GM19238 (cell line): Measurements from ENCODE around the gene SLC35G6.
"Not testable (repeated sequence)": the region's sequence is repeated elsewhere in the genome, so short reads cannot be mapped to it uniquely, and the experiment has no call there.

Source experiments
- DNase-seq: peaks from one replicate; pipeline ENCODE4 v3.0.0; 2011; ENCODE audit warnings: low spot score; ENCODE audit not compliant: insufficient read length

The SLC35G6 gene

DNA sequence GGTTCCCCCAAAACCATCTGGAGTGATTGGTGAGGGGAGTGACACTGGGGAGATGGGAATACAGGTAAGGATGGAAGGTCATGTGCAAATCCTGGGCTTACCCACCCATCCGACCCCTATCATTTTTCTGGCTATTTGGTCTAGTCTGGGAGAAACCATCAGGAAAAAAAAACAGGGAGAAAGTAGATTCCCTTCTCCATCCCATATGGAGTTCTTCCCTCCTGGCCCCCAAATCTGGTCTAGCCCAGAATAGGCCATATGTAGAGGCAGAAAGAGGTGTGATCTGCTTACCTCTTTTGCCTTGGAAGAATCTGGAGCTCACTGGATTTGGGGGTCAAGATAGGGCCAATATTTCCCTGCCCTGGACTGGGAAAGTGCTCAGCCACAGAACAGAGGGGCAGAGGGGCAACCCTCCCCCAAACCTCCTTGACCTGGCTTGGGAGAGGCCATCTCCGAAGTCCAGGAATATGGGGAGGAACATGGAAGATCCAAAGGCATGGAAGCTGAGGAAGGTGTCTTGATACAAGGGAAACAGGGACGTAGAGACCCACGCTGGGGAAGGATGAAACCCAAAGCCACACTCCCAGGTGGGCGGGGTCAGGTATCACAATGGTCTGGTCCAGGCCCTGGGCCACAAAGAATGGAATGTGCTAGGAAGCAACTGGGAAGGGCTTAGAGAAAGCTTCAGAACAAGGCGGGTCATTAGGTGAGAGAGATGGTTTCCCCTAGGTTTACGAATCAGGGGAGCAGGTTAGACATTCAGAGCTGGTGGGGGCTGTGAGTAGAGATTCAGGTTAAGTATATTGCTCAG lies 20.2 kb upstream of the SLC35G6 start:
- no peak for DNase-seq

DNA sequence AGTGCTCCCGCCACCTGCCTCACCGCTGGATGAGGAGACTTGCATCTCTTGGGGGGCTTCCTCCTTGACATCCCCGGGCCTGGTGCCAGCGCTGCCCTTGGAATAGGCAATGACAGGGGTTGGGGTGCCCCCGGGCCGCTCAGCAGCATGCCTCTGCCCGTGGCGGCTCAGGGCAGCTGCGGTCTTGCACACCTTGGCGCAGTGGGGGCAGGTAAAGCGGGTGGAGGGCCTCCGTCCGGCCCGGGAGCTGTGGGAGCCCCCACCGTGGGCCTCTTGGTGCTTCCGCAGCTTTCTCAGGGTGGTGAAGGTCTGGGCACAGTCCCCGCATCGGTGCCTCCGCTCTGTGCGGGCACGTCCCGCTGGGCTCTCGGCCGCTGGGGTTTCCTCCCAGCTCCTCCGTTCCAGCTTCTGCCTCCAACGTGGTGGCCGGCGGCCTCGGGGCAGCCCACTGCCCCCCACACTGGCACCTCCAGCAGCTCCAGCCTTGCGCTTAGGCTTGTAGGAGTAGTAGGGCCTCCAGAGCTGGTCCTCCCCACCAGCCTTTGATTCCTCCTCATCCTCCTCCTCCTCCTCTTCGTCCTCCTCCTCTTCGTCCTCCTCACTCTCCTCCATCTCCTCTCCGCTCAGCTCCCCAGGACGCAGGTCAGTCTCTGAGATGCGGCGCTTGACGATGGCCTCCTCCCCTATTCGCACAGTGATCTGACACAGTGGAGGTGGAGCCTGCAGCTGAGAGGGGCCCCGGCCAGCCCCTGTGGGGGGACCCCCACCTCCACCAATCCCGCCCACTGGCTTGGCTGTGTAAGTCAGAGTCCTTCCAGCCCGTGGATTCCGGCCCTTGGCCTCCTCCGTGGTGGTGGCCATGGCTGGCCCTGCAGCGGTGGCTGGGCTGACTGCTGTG lies 18.5 kb upstream of the SLC35G6 start:
- DNase-seq, result no peak

DNA sequence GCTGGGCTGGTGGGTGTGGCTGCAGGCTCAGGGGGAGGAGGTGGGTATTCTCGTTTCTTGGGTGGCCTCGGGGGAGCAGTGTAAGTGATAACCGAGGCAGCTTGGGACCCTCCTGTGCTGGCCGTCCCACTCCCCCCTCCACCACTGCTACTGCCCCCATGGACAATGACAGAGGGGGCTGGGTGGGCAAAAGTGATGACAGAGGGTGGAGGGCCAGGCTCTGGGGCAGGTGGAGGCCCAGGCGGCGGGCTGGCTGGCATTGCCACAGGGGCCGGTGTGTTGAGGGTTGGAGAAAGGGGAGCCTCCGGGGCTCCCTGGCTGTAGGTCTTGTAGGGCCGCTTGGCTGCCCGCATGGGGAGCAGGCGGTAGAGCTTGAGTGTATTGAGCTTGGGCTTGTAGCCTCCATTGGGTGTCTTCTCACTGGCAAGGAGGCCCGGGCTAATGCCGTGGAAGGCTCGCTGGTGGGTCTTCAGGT lies 17.8 kb upstream of the SLC35G6 start:
- no peak for DNase-seq

DNA sequence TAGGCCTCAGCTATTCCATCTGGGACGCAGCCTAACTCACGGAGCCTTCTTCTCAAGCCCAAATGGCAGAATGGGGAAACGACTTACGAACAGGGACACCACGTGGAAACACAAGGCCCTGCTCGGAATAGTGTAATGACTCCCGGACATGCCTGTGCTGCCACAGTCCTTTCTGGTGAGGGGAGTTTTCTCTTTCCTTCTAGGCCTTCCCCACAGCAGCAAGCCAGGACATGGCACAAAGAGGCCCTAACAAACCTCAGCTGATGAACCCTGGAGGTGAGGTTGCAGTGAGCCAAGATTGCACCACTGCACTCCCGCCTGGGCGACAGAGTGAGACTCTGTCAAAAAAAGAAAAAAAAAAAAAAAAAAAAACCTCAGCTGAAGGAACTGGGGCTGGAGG lies 17.2 kb upstream of the SLC35G6 start:
- DNase-seq, result no peak

DNA sequence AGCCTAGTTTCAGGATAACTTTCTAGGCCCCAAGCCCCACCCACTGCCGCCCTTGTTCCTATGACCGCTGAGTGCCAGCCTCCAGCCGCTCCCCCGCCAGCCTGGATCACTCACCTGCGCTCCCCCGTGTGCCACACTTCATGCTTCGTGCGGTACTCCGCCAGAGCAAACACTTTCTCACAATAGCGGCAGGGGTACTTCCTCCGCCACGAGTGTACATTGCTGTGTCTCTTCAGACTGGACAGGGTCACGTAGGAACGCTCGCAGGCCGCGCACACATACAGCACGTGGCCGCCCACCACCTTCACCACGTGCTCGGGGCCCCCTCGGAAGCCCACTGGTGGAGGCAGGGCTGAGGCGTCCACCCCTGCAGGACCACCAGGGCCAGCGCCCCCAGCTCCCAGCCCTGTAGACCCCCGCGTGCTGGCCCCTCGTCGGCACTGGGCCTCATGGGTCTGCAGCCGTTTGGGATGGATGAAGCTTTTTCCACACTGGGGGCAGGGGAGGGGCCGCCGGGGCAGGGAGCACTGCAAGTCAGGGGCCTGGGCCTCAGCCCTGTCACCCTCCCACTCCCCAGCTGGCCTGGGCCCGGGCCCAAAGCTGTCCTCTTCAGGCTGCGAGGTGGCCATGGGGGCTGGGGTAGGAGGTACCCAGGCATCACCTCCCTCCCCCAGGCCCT lies 15.5 kb upstream of the SLC35G6 start:
- no peak for DNase-seq

DNA sequence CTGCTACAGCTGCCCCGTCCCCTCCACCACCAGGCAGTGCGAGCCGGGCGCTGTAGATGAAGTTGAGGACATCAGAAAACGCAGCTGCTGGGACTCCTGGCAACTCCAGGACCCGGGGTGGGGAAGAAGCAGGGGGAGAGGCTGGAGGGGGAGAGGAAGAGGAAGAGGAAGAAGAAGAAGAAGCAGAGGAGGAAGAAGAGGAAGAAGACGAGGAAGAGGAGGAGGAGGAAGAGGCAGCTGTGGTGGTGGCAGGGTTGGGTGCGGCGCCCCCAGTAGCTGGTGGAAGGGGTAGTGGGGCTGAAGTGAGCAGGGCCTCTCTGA lies 15.0 kb upstream of the SLC35G6 start:
- no peak for DNase-seq

DNA sequence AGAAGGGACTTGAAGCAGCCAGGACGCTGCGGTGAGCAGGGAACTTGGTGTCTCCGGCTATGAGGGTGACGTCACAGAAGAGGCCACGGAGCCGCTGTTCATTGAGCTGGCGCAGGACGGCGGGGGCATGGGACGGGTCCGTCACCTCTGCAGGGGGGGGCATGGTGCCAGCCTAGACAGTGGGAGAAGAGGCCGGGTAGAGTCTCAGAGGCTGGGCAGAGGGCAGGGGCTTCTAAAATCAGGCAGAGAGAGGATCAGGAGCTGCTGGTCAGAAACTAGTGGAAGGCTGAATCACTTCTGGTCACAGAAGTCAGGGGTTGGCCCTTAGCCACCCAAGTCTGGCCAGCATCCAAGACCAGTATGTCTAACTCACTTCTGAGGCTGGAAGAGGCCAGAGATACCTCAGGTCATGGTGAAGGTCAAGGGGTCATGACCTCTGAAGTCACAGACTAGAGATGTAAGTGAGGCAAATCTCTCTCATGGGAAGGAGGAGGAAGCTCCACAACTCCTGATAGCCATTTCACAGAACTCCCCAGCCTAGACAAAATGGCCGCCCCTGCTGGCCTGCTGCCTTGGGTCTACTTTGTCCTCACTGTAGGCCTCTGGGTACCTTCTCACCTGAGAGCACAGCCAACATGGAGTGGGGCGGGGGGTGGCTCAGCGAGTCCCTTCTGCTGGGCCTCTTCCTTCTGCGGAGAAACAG lies 14.5 kb upstream of the SLC35G6 start:
- no peak for DNase-seq

DNA sequence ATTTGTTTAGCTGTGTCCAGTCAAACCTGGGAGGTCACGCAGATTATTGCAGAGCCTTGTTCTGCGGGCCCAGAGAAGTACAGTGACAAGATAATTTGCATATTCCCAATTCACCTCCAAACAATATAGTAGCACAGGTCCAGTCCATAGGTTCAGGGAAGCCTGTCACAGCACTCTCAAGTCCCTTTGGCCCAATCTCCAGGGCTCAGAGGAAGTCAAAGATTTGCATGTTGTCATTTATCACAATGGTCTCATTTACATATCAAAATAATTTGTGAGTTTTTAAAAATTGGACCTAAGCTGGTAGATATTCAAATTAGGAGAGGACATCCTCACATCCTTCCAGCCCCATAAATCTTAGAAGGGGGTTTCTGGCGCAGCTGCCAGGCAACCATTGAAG lies 13.7 kb upstream of the SLC35G6 start:
- DNase-seq, result no peak

DNA sequence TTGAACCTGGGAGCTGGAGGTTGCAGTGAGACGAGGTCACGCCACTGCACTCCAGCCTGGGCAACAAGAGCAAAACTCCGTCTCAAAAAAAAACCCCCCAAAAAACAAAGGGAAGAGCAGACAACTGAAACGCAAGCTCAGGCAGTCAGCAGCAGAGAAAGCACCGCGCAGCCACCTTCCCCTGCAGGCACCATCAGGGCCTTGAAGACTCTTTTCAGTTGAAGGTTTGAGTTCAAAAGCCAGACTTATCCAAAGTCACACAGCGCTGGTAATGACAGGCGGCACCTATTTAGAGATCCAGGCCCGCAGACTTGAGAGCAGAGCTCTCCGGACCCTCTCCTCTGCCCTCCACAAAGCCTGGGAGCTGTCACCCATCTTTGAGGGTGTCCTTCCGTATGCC lies 13.0 kb upstream of the SLC35G6 start:
- DNase-seq, result no peak

DNA sequence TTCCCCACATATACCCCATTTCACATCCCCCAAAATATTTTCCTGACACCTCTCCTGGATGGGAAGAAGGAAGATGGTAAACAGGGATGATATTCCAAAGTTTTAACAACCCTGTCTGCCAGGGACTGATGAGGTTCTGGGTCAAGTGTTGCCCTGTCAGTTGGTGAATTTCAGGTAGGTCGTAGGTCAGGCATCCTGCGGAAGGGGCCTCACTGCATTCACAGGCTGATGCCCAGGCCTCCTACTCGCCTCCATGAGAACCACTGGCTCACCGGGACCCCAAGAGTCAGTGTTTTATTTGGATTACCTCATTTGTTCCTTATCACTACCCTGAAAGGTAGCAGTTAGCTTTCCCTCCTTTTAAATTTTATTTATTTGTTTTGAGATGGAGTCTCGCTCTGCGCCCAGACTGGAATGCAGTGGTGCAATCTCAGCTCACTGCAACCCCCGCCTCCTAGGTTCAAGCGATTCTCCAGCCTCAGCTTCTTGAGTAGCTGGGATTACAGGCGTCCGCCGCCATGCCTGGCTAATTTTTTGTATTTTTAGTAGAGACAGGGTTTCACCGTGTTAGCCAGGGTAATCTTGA lies 12.3 kb upstream of the SLC35G6 start:
- no peak for DNase-seq

DNA sequence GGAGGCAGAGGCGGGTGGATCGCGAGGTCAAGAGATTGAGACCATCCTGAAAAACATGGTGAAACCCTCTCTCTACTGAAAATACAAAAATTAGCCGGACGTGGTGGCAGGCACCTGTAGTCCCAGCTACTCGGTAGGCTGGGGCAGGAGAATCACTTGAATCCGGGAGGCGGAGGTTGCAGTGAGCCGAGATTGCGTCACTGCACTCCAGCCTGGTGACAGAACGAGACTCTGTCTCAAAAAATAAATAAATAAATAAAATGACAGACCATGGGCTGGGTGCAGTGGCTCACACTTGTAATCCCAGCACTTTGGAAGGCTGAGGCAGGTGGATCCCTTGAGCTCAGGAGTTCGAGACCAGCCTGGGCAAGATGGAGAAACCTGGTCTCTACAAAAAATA lies 11.4 kb upstream of the SLC35G6 start:
- not testable (repeated sequence) for DNase-seq

DNA sequence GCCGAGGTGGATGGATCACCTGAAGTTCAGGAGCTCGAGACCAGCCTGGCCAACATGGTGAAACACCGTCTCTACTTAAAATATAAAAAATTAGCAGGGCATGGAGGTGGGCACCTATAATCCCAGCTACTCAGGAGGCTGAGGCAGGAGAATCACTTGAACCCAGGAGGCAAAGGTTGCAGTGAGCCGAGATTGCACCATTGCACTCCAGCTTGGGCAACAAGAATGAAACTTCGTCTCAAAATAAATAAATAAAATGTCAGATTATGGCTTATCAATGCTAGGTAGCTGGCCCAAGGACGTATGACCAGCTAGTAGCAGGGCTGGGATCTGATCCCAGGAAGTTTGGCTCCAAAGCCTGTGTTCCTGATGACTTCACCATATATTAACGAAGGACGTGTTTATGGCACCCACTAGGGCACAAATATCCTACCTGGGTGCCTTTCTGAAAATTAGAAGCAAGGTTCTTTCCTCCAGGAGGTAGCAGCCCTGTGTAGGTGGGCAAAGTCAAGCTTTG lies 10.7 kb upstream of the SLC35G6 start:
- not testable (repeated sequence) for DNase-seq

DNA sequence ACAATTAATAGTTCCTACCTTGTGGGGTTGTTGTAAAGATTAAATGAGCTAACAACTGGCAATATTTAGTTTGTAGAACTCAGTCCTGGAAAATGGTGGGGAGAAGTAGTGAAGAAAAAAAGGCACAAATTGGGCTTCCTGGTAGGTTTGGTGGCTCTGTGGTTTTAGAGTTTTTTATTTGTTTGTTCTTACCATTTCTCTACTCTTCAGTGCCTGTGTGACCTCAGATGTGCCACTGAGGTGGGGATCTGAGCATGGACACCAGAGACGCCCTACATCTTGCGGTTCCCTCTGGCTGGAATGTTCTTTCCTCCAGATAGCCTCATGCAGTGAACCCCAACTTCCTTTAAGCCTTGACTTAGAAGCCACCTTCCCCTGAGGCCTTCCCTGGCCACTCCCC lies 9.5 kb upstream of the SLC35G6 start:
- no peak for DNase-seq

DNA sequence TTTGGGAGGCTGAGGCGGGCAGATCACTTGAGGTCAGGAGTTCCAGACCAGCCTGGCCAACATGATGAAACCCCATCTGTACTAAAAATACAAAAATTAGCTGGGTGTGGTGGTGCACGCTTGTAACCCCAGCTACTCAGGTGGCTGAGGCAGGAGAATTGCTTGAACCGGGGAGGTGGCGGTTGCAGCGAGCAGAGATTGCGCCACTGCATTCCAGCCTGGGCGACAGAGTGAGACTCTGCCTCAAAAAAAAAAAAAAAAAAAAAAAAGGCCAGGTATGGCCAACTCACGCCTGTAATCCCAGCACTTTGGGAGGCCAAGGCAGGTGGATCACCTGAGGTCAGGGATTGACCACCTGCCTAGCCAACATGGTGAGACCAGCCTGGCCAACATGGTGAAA lies 6.5 kb upstream of the SLC35G6 start:
- not testable (repeated sequence) for DNase-seq

DNA sequence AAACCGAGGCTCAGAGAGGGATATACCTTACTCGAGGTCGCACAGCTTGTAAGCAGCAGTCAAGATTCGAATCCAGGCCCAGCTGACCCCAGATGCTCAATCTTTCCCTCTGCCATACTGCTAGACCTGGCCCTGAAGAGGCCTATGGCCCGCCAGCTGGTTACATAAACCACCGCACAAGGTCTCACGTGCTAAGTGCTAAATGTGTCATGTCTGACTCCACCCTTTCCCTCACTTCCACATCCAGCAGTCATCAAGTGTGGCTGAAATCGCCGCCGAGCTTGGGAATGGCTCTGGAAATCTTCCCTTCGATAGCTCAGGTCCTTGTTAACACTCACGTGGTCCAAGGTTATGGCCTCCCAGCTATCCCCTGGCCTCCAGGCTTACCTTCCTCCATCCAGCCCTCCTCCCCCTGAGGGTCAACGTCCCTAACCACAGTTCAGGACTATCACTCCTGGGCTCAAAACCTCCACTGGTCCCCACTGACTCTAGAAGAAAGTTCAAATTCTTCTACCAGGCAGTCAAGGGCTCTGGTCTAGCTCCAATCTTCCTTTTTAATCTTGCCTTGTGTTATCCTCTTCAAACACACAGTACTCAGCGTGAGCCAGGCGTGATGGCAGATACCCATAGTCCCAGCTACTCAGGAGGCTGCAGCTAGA lies 5.4 kb upstream of the SLC35G6 start:
- DNase-seq, result no peak

DNA sequence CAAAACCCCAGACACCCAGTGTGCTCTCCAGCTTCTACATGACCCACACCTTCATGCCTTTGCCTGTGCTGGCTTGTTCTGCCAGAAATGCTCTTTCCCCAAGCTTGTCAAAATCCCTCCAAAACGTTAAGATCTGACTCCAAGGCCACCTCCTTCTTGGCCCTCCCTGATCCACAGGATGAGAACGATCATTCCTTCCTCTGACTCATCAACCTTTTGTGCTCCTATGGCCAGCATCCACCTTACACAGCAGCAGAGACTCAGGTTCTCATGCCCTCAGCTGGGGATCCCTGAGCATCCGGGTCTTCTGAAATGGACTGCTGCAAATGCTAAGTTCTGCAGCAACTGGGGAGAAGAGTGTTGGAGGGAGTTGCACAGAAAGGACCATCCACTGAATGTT lies 4.8 kb upstream of the SLC35G6 start:
- no peak for DNase-seq

DNA sequence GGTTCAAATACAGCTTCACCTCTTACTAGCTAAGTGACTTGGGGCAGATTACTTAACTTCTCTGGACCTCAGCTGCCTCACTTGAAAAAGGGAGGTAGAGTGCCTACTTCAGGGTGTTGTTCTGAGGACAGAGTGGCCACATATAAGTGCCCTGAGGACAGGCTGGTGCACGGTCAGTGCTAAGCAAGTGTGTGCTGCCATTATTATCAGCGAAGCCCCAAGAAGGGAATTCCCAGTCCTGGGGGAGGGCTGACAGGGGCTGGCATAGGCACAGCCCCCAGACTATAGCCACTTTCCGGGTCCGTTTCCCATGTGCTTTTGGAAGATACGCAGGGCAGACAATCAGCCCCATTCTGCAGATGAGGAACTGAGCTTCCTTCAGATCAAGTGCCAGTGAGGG lies 4.3 kb upstream of the SLC35G6 start:
- DNase-seq, result no peak

DNA sequence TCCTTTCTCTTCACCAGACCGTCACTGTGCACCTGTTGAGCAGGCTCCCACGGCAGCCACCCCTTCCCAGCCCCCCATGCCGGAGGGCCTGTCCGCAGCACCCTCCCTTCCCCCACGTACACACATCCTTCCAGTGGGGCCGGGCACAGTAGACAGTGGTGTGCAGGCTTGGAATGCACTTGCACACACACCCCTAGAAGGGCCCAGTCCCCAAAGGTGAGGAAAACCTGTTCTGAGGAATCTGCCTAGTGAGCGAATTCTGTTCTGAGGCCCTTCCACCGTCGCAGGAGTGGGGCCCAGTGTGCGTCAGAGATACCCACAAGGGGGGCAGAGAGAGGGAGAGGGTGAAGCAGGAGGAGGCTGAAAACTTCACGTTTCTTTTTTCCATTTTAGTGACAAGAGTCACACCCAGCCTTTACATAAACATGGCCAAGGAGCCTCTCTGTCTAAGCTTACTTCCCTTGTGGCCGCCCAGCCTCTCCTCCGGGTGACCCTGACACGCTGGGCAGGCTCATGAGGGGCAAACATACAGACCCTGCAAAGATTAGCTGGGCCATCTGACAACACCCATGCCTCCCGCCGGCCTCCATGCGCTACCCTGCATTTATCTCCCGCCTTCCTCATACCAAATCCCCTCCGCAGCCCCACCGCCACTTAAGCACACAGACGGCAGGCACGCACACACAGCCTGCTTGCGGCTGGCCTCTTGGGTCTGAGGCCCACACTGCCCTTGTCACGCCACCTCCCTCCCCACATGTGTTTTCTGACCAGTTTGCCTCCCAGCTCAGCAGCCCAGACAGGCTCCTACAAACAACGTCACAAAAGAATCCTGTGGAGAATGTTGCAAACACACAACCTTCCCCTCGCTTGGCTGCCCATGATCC lies 3.6 kb upstream of the SLC35G6 start:
- DNase-seq, result no peak
